H9 (cell line): ENCODE measurements around the gene PDE6G. TPM values are rescaled to one million over a fixed set of nuclear protein-coding genes. Genes with fewer than 3 reads are reported as not detected.

ENCODE experiments used
- DNase-seq: peaks from one replicate; pipeline ENCODE4 v3.0.0-alpha.2; 2017
- H2AFZ ChIP-seq: one replicate; pipeline ENCODE4 v1.6.1; 2013; ENCODE audit warnings: mild to moderate bottlenecking, low read length, control low read depth, moderate library complexity
- H2AK5ac ChIP-seq: 2 replicates; pipeline ENCODE4 v1.6.1; 2013; ENCODE audit warnings: low read length, control low read depth, mixed read lengths; ENCODE audit not compliant: insufficient read length
- H2BK120ac ChIP-seq: one replicate; pipeline ENCODE4 v1.6.1; 2013; ENCODE audit warnings: low read depth, mild to moderate bottlenecking, low read length, control low read depth, inconsistent platforms; ENCODE audit not compliant: poor library complexity, severe bottlenecking
- H2BK12ac ChIP-seq: 2 replicates; pipeline ENCODE4 v1.6.1; 2013; ENCODE audit warnings: low read length, control low read depth, mixed read lengths, low read depth; ENCODE audit not compliant: insufficient read length
- H2BK15ac ChIP-seq: 2 replicates; pipeline ENCODE4 v1.6.1; 2013; ENCODE audit warnings: low read depth, low read length, control low read depth
- H2BK20ac ChIP-seq: one replicate; pipeline ENCODE4 v1.6.1; 2013; ENCODE audit warnings: low read depth, mild to moderate bottlenecking, low read length, control low read depth, inconsistent platforms; ENCODE audit not compliant: poor library complexity, severe bottlenecking
- H2BK5ac ChIP-seq: 2 replicates; pipeline ENCODE4 v1.6.1; 2013; ENCODE audit warnings: low read length, control low read depth, mixed read lengths; ENCODE audit not compliant: insufficient read length
- H3K14ac ChIP-seq: 2 replicates; pipeline ENCODE4 v1.6.1; 2013; ENCODE audit warnings: low read length, control low read depth; ENCODE audit not compliant: insufficient read depth
- H3K18ac ChIP-seq: 2 replicates; pipeline ENCODE4 v1.6.1; 2013; ENCODE audit warnings: low read depth, mild to moderate bottlenecking, mixed read lengths, low read length, control low read depth; ENCODE audit not compliant: insufficient read length
- H3K23ac ChIP-seq: 2 replicates; pipeline ENCODE4 v1.6.1; 2013; ENCODE audit warnings: low read length, control low read depth, mixed read lengths, low read depth; ENCODE audit not compliant: insufficient read length
- H3K23me2 ChIP-seq: 2 replicates; pipeline ENCODE4 v1.6.1; 2013; ENCODE audit warnings: low read depth, mild to moderate bottlenecking, mixed read lengths, low read length, control low read depth; ENCODE audit not compliant: insufficient read length, poor library complexity, severe bottlenecking
- H3K27ac ChIP-seq: 2 replicates; pipeline ENCODE4 v1.5.1; 2013; ENCODE audit warnings: low read length, control low read depth, mixed read lengths, low read depth; ENCODE audit not compliant: insufficient read length
- H3K27me3 ChIP-seq: 2 replicates; pipeline ENCODE4 v1.6.1; 2013; ENCODE audit warnings: low read length, control low read depth, inconsistent platforms; ENCODE audit not compliant: insufficient read depth
- H3K4ac ChIP-seq: 2 replicates; pipeline ENCODE4 v1.6.1; 2013; ENCODE audit warnings: low read depth, mild to moderate bottlenecking, control low read depth, inconsistent platforms, low read length, moderate library complexity
- H3K4me1 ChIP-seq: 2 replicates; pipeline ENCODE4 v1.6.1; 2013; ENCODE audit warnings: low read length, control low read depth, inconsistent platforms; ENCODE audit not compliant: insufficient read depth
- H3K4me2 ChIP-seq: 2 replicates; pipeline ENCODE4 v1.6.1; 2013; ENCODE audit warnings: low read length, control low read depth, mixed read lengths; ENCODE audit not compliant: insufficient read length, insufficient read depth
- H3K56ac ChIP-seq: 2 replicates; pipeline ENCODE4 v1.6.1; 2013; ENCODE audit warnings: low read depth, mild to moderate bottlenecking, mixed read lengths, low read length, control low read depth; ENCODE audit not compliant: insufficient read length
- H3K79me1 ChIP-seq: 2 replicates; pipeline ENCODE4 v1.6.1; 2013; ENCODE audit warnings: low read depth, mild to moderate bottlenecking, moderate library complexity, low read length, control low read depth, inconsistent platforms; ENCODE audit not compliant: insufficient read depth, poor library complexity, severe bottlenecking
- H3K79me2 ChIP-seq: 2 replicates; pipeline ENCODE4 v1.6.1; 2013; ENCODE audit warnings: low read length, control low read depth, inconsistent platforms; ENCODE audit not compliant: insufficient read depth
- H3K9ac ChIP-seq: 2 replicates; pipeline ENCODE4 v1.6.1; 2013; ENCODE audit warnings: low read length, control low read depth, mixed read lengths; ENCODE audit not compliant: insufficient read length; ENCODE audit errors: extremely low read depth
- H3K9me3 ChIP-seq: one replicate; pipeline ENCODE4 v1.6.1; 2013; ENCODE audit warnings: low read depth, low read length, inconsistent platforms; ENCODE audit not compliant: control insufficient read depth
- H3T11ph ChIP-seq: one replicate; pipeline ENCODE4 v1.6.1; 2013; ENCODE audit warnings: mild to moderate bottlenecking, low read length, control low read depth, inconsistent platforms
- H4K20me1 ChIP-seq: one replicate; pipeline ENCODE4 v1.6.1; 2013; ENCODE audit not compliant: control insufficient read depth, insufficient read length, insufficient read depth
- H4K5ac ChIP-seq: 2 replicates; pipeline ENCODE4 v1.6.1; 2013; ENCODE audit warnings: low read depth, mild to moderate bottlenecking, mixed read lengths, low read length, control low read depth; ENCODE audit not compliant: insufficient read length
- H4K8ac ChIP-seq: replicated peaks from 2 replicates; pipeline ENCODE4 v1.6.1; 2013; ENCODE audit warnings: low read length, control low read depth, mixed read lengths, low read depth; ENCODE audit not compliant: insufficient read length
- H4K91ac ChIP-seq: 2 replicates; pipeline ENCODE4 v1.6.1; 2013; ENCODE audit warnings: low read depth, mild to moderate bottlenecking, moderate library complexity, mixed read lengths, low read length, control low read depth; ENCODE audit not compliant: insufficient read length
- H3K27ac Mint-ChIP-seq, 3 experiments: 2 replicates in 2 of 3; 3 replicates in 1 of 3; pipeline ENCODE4 v1.8.0; 2020 to 2021; ENCODE audit warnings: mixed read lengths in 3 of 3, mild to moderate bottlenecking in 1 of 3, moderate library complexity in 1 of 3
- H3K27me3 Mint-ChIP-seq: 2 replicates; pipeline ENCODE4 v1.8.0; 2021; ENCODE audit warnings: low read depth, mild to moderate bottlenecking, moderate library complexity, mixed read lengths
- H3K36me3 Mint-ChIP-seq, 3 experiments: 2 replicates in 2 of 3; 3 replicates in 1 of 3; pipeline ENCODE4 v1.8.0; 2020 to 2021; ENCODE audit warnings: low read depth in 3 of 3, mixed read lengths in 3 of 3; ENCODE audit not compliant: insufficient read depth in 1 of 3
- H3K4me1 Mint-ChIP-seq, 2 experiments: 2 replicates each; pipeline ENCODE4 v1.8.0; 2020; ENCODE audit warnings: mixed read lengths in 2 of 2
- H3K4me3 Mint-ChIP-seq, 2 experiments: 2 replicates in 1 of 2; 3 replicates in 1 of 2; pipeline ENCODE4 v1.8.0; 2020 to 2021; ENCODE audit warnings: mild to moderate bottlenecking in 2 of 2, mixed read lengths in 2 of 2, moderate library complexity in 1 of 2
- H3K9me3 Mint-ChIP-seq, 2 experiments: 2 replicates in 1 of 2; 3 replicates in 1 of 2; pipeline ENCODE4 v1.8.0; 2020; ENCODE audit warnings: mild to moderate bottlenecking in 2 of 2, mixed read lengths in 2 of 2, moderate library complexity in 1 of 2
- WGBS: extraction: QIAGEN DNeasy Blood & Tissue Kit; methylation state at CpG from one replicate; pipeline ENCODE4 v1.1.7; 2013; ENCODE audit warnings: missing lambda C conversion rate, low lambda C conversion rate, mixed read lengths; ENCODE audit not compliant: insufficient read length; ENCODE audit errors: extremely low coverage; 5-methylcytosine and 5-hydroxymethylcytosine counted together
- total RNA-seq: library from RNA; stranded (reverse); gene quantifications from 2 replicates; pipeline ENCODE4 v1.2.1, GENCODE V29; 2021
- TF ChIP-seq, protein P1 (sequence below): fragments of 200-600 bp; sonication (generic); conservative IDR thresholded peaks from 3 replicates; pipeline ENCODE4 v1.8.0; 2021; ENCODE audit warnings: antibody characterized with exemption, mild to moderate bottlenecking

Gene PDE6G
- total RNA-seq, 1 experiment from 2014 or later = 5.7 TPM

DNA sequence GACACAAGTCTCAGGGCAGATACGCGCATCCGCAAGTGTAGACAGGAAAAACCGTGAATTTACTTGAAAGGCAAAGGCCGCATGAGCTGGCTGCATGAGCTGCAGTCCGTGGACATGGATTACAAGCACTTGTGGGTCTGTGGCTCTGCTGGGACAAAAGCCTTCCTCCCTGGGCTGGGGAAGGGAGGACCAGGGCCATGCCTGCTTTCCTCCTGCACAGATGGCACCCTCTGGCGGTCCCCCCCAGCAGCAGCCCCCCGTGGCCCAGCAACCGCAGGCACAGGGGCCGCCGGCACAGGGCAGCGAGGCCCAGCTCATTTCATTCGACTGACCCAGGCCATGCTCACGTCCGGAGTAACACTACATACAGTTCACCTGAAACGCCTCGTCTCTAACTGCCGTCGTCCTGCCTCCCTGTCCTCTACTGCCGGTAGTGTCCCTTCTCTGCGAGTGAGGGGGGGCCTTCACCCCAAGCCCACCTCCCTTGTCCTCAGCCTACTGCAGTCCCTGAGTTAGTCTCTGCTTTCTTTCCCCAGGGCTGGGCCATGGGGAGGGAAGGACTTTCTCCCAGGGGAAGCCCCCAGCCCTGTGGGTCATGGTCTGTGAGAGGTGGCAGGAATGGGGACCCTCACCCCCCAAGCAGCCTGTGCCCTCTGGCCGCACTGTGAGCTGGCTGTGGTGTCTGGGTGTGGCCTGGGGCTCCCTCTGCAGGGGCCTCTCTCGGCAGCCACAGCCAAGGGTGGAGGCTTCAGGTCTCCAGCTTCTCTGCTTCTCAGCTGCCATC, 45.1 kb upstream of the PDE6G start:
- peaks cover 8% of the 10 kb centered on the region; the same call in 1 of the 2 replicates for H3K79me2 ChIP-seq
- peak overlapping the region; percentile 93 to 98 for H3K4me3 Mint-ChIP-seq
- WGBS = no CpG with 5 or more reads among the region's 23 CpGs

More for the DNA sequence above, 45.1 kb upstream of the PDE6G start:
- peaks cover 8% of the 10 kb centered on the region for H3K79me1 ChIP-seq
- H3K4me2 ChIP-seq = peak overlapping the region; percentile 84
- no peak overlapping the region for H3K56ac ChIP-seq
- peak overlapping the region; percentile 33 for H3K9ac ChIP-seq
- no peak overlapping the region; the same call in 1 of the 2 replicates for H3K14ac ChIP-seq
- H3K27ac Mint-ChIP-seq = peak overlapping the region in 2 of 3 experiments; percentile 57 to 61; a peak in 3 of 7 replicates
- H2BK5ac ChIP-seq = no peak overlapping the region
- peaks cover 4 to 17% of the 10 kb centered on the region in 2 experiments for H3K4me1 Mint-ChIP-seq
- H3K23ac ChIP-seq = no peak overlapping the region
- H4K91ac ChIP-seq = no peak overlapping the region
- H2AFZ ChIP-seq = no peak overlapping the region
- H3K18ac ChIP-seq = no peak overlapping the region
- no peak overlapping the region for H3K27ac ChIP-seq
- H3K36me3 Mint-ChIP-seq = peaks cover 42 to 73% (median 61%) of the 10 kb centered on the region in 3 experiments
- H2BK120ac ChIP-seq = no peak overlapping the region
- no peaks in the 10 kb centered on the region for H3K9me3 Mint-ChIP-seq
- no peaks in the 10 kb centered on the region for H3K9me3 ChIP-seq
- H3K27me3 ChIP-seq = no peaks in the 10 kb centered on the region
- 0 out of 2 replicates have a peak, but pooled peaks cover 4% of the 10 kb centered on the region for H3K4me1 ChIP-seq
- no peak for DNase-seq
- H2BK15ac ChIP-seq = no peak overlapping the region
- H2BK12ac ChIP-seq = no peak overlapping the region
- no peak overlapping the region for H2AK5ac ChIP-seq
- no peaks in the 10 kb centered on the region for H4K20me1 ChIP-seq
- no peak overlapping the region for H4K8ac ChIP-seq
- no peak overlapping the region for H2BK20ac ChIP-seq
- H4K5ac ChIP-seq = no peak overlapping the region
- TF ChIP-seq, protein P1, sequence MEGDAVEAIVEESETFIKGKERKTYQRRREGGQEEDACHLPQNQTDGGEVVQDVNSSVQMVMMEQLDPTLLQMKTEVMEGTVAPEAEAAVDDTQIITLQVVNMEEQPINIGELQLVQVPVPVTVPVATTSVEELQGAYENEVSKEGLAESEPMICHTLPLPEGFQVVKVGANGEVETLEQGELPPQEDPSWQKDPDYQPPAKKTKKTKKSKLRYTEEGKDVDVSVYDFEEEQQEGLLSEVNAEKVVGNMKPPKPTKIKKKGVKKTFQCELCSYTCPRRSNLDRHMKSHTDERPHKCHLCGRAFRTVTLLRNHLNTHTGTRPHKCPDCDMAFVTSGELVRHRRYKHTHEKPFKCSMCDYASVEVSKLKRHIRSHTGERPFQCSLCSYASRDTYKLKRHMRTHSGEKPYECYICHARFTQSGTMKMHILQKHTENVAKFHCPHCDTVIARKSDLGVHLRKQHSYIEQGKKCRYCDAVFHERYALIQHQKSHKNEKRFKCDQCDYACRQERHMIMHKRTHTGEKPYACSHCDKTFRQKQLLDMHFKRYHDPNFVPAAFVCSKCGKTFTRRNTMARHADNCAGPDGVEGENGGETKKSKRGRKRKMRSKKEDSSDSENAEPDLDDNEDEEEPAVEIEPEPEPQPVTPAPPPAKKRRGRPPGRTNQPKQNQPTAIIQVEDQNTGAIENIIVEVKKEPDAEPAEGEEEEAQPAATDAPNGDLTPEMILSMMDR = no peak
- H3K4ac ChIP-seq = no peak overlapping the region
- H3K27me3 Mint-ChIP-seq = no peaks in the 10 kb centered on the region; the same call in 1 of the 2 replicates
- peaks cover 19% of the 10 kb centered on the region for H3K23me2 ChIP-seq
- no peak overlapping the region for H3T11ph ChIP-seq
